Measurements from ENCODE around the gene ILDR1.

The ILDR1 gene

GRCh38 chr3:121975702-121976302 lies 46.2 kb downstream of the ILDR1 start:
- H3K4me3 ChIP-seq (ENCODE audit: low read depth, low read length) = no peak overlapping the region
- DNase-seq = no peak
- TF ChIP-seq CTCF (IDR thresholded peaks at IDR 0.05; ENCODE audit: low read depth, low read length, missing control alignments) = peak; percentile 25
- in situ Hi-C loops (cut with HindIII; ENCODE audit: low pct_ligation_motif_present, low sequenced_read_pairs) = no loop called here
- H3K27ac ChIP-seq = no peak overlapping the region
- no peaks in the 10 kb centered on the region for H3K36me3 ChIP-seq (replicated peaks)
- H3K27me3 ChIP-seq (replicated peaks) = no peaks in the 10 kb centered on the region

GRCh38 chr3:121974601-121975111 lies 47.4 kb downstream of the ILDR1 start:
- Histone ChIP-seq H3K27me3 (replicated peaks) (no peaks in the 10 kb centered on the region), H3K4me3 (ENCODE audit: low read depth, low read length) (no peak overlapping the region), H3K27ac (no peak overlapping the region), H3K36me3 (replicated peaks) (no peaks in the 10 kb centered on the region)
- DNase-seq = no peak
- no peak for TF ChIP-seq CTCF (IDR thresholded peaks at IDR 0.05; ENCODE audit: low read depth, low read length, missing control alignments)
- in situ Hi-C loops (cut with HindIII; ENCODE audit: low pct_ligation_motif_present, low sequenced_read_pairs) = no loop called here

- DNase-seq = no peak
- no peaks in the 10 kb centered on the region for H3K36me3 ChIP-seq (replicated peaks)
- no peak for TF ChIP-seq CTCF (IDR thresholded peaks at IDR 0.05; ENCODE audit: low read depth, low read length, missing control alignments)
- no peak overlapping the region for H3K4me3 ChIP-seq (ENCODE audit: low read depth, low read length)
- no peak overlapping the region for H3K27ac ChIP-seq
- in situ Hi-C loops (cut with HindIII; ENCODE audit: low pct_ligation_motif_present, low sequenced_read_pairs) = no loop called here
- no peaks in the 10 kb centered on the region for H3K27me3 ChIP-seq (replicated peaks)
Observed at GRCh38 chr3:121970047-121970446, 52.0 kb downstream of the ILDR1 start.

DNA sequence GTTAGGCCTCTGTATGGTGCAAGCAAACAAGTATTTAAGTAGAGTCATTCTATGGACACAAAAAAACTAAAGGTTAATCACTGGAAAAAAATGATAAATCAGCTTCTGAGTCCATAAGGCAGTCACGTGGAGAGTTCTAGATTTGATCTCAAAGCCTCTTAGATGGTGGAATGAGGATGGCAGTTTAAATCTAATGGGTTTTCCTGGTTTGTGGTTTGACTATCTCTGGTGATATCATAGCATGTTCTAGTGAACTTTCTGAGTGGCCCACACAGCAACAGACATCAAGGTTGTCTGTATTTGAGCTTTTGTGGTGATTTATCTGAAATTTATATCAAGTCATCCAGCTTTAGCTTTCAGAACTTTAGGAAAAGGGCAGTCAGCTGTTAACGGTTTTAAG lies 52.4 kb downstream of the ILDR1 start:
- H3K4me3 ChIP-seq (ENCODE audit: low read depth, low read length) = no peak overlapping the region
- no peak overlapping the region for H3K27ac ChIP-seq
- in situ Hi-C loops (cut with HindIII; ENCODE audit: low pct_ligation_motif_present, low sequenced_read_pairs) = no loop called here
- no peak for DNase-seq
- H3K36me3 ChIP-seq (replicated peaks) = no peaks in the 10 kb centered on the region
- TF ChIP-seq CTCF (IDR thresholded peaks at IDR 0.05; ENCODE audit: low read depth, low read length, missing control alignments) = no peak
- H3K27me3 ChIP-seq (replicated peaks) = no peaks in the 10 kb centered on the region

GRCh38 chr3:121963608-121964007 lies 58.4 kb downstream of the ILDR1 start:
- in situ Hi-C loops (cut with HindIII; ENCODE audit: low pct_ligation_motif_present, low sequenced_read_pairs) = no loop called here

More at GRCh38 chr3:121963608-121964007, 58.4 kb downstream of the ILDR1 start:
- Histone ChIP-seq H3K36me3 (replicated peaks) (no peaks in the 10 kb centered on the region), H3K27ac (no peak overlapping the region), H3K27me3 (replicated peaks) (no peaks in the 10 kb centered on the region), H3K4me3 (ENCODE audit: low read depth, low read length) (no peak overlapping the region)
- TF ChIP-seq CTCF (IDR thresholded peaks at IDR 0.05; ENCODE audit: low read depth, low read length, missing control alignments) = no peak
- no peak for DNase-seq
